HEK293 (cell line): Measurements from ENCODE around the gene ABCE1.
"Not testable (repeated sequence)": the region's sequence is repeated elsewhere in the genome, so short reads cannot be mapped to it uniquely, and the experiment has no call there.

ENCODE experiments used
- CTCF ChIA-PET: fragments of 350-600 bp; formaldehyde crosslinking; extraction: SDS; loops from one replicate; lab custom pipeline; 2021; ENCODE audit warnings: antibody characterized with exemption; lab: Yijun Ruan, JAX
- POLR2A ChIA-PET: fragments of 300-600 bp; formaldehyde crosslinking; extraction: SDS; loops from one replicate; lab custom pipeline; 2020; ENCODE audit warnings: antibody characterized with exemption, inconsistent platforms; lab: Yijun Ruan, JAX
- H3K27ac ChIP-seq: fragments of 200-500 bp; sonication (Bioruptor generic); 2 replicates; pipeline ENCODE4 v1.5.1; 2014; ENCODE audit warnings: low read depth, low read length, control low read depth, inconsistent platforms; ENCODE audit errors: extremely low read depth
- H3K36me3 ChIP-seq, 2 experiments: fragments of 200-500 bp in 1 of 2; sonication (Bioruptor generic) in 1 of 2; 1 replicate in 1 of 2; 2 replicates in 1 of 2; pipeline ENCODE4 v1.5.1; 2014 to 2017; ENCODE audit warnings: inconsistent platforms in 2 of 2, low read length in 2 of 2; ENCODE audit not compliant: control insufficient read depth in 2 of 2, insufficient read depth in 1 of 2
- H3K4me1 ChIP-seq: fragments of 200-500 bp; sonication (Bioruptor generic); 2 replicates; pipeline ENCODE4 v1.5.1; 2014; ENCODE audit warnings: mild to moderate bottlenecking, low read length, inconsistent platforms; ENCODE audit not compliant: control insufficient read depth, insufficient read depth
- H3K4me3 ChIP-seq: 2 replicates; pipeline ENCODE4 v1.5.1; 2011; ENCODE audit warnings: low read depth, mild to moderate bottlenecking, control low read depth, low read length, moderate library complexity
- H3K9me3 ChIP-seq: fragments of 200-500 bp; sonication (Bioruptor generic); 2 replicates; pipeline ENCODE4 v1.5.1; 2014; ENCODE audit warnings: low read depth, low read length, inconsistent platforms; ENCODE audit not compliant: control insufficient read depth, insufficient read depth
- IKZF3 ChIP-seq: fragments of 450-650 bp; IDR thresholded peaks from 2 replicates; pipeline ENCODE4 v1.5.0; 2018; ENCODE audit warnings: missing biosample characterization, mild to moderate bottlenecking, missing genetic modification characterization, moderate library complexity
- PRDM1 ChIP-seq: fragments of 450-650 bp; formaldehyde crosslinking; IDR thresholded peaks from 2 replicates; pipeline ENCODE4; 2016; ENCODE audit warnings: missing biosample characterization, missing genetic modification characterization
- ZBTB11 ChIP-seq: fragments of 450-650 bp; formaldehyde crosslinking; conservative IDR thresholded peaks from 2 replicates; pipeline ENCODE4 v1.5.1; 2016; ENCODE audit warnings: low read depth, missing biosample characterization, missing genetic modification characterization
- ZBTB48 ChIP-seq: fragments of 450-650 bp; formaldehyde crosslinking; IDR thresholded peaks from 2 replicates; pipeline ENCODE4 v1.5.1; 2016; ENCODE audit warnings: missing biosample characterization, missing genetic modification characterization
- ZNF280D ChIP-seq: fragments of 450-650 bp; formaldehyde crosslinking; IDR thresholded peaks from 2 replicates; pipeline ENCODE4 v1.5.1; 2016; ENCODE audit warnings: missing biosample characterization, missing genetic modification characterization
- ZNF624 ChIP-seq: fragments of 450-650 bp; formaldehyde crosslinking; IDR thresholded peaks from 2 replicates; pipeline ENCODE4 v1.5.1; 2017; ENCODE audit warnings: missing biosample characterization, missing genetic modification characterization
- ZNF670 ChIP-seq: fragments of 450-650 bp; formaldehyde crosslinking; IDR thresholded peaks from 2 replicates; pipeline ENCODE4 v1.5.1; 2016; ENCODE audit warnings: missing biosample characterization, missing genetic modification characterization, low read depth
- ZNF837 ChIP-seq: fragments of 450-650 bp; formaldehyde crosslinking; IDR thresholded peaks from 2 replicates; pipeline ENCODE4 v1.5.1; 2016; ENCODE audit warnings: missing biosample characterization, missing genetic modification characterization

ABCE1 gene

GRCh38 chr4:145131848-145132247 is 33.7 kb downstream of the ABCE1 start (continued):
- TF ChIP-seq ZBTB48 (tag by site-specific recombination), result no peak

- POLR2A ChIA-PET, result no interaction called here
- CTCF ChIA-PET, result no interaction called here
- H3K9me3 ChIP-seq, result no peaks in the 10 kb centered on the region
- peak; percentile 76 for TF ChIP-seq PRDM1 (tag by site-specific recombination)
- TF ChIP-seq ZNF280D (tag by site-specific recombination), result no peak
- TF ChIP-seq, all 188 proteins: peak for 1
- peaks cover 0 to 48% of the 10 kb centered on the region in 2 experiments; a peak in 1 of 3 replicates for H3K36me3 ChIP-seq
- H3K4me1 ChIP-seq, result no peaks in the 10 kb centered on the region
- no peak overlapping the region for H3K27ac ChIP-seq
- no peak overlapping the region for H3K4me3 ChIP-seq
Observed at GRCh38 chr4:145132511-145133098, 34.5 kb downstream of the ABCE1 start.

GRCh38 chr4:145136219-145136618 is 38.1 kb downstream of the ABCE1 start:
- H3K9me3 ChIP-seq, H3K27ac ChIP-seq, POLR2A ChIA-PET, H3K4me1 ChIP-seq, H3K4me3 ChIP-seq: not testable (repeated sequence)
- CTCF ChIA-PET, result interaction anchor here (0.6 kb wide), 1 partner anchor 801 kb away, joined by 3 read pairs; no protein-coding TSS in a partner anchor
- peaks cover 5 to 54% of the 10 kb centered on the region in 2 experiments for H3K36me3 ChIP-seq

GRCh38 chr4:145148980-145149379 is 50.9 kb downstream of the ABCE1 start:
- Histone ChIP-seq H3K4me1 (no peaks in the 10 kb centered on the region), H3K36me3 (peaks cover 22 to 89% of the 10 kb centered on the region in 2 experiments), H3K4me3 (no peak overlapping the region), H3K27ac (no peak overlapping the region), H3K9me3 (no peaks in the 10 kb centered on the region)
- CTCF ChIA-PET, result no interaction called here
- POLR2A ChIA-PET, result no interaction called here
- TF ChIP-seq ZNF837 (tag by site-specific recombination) (no peak), ZNF624 (tag by site-specific recombination) (no peak)

- no peaks in the 10 kb centered on the region for H3K9me3 ChIP-seq
- ChIA-PET CTCF (interaction anchor here (0.7 to 0.8 kb wide), 2 partner anchors 464 to 699 kb away, joined by 4 to 6 read pairs; no protein-coding TSS in a partner anchor), POLR2A (no interaction called here)
- H3K4me3 ChIP-seq, result no peak overlapping the region
- TF ChIP-seq ZNF670 (no peak), IKZF3 (no peak), ZBTB11 (tag by site-specific recombination) (no peak)
- H3K36me3 ChIP-seq, result peaks cover 17 to 78% of the 10 kb centered on the region in 2 experiments
- no peaks in the 10 kb centered on the region for H3K4me1 ChIP-seq
- no peak overlapping the region for H3K27ac ChIP-seq
Observed at GRCh38 chr4:145153181-145153903, 55.2 kb downstream of the ABCE1 start.
